Keratinocyte (primary cell): ENCODE results near the gene KIAA1958. TPM values are rescaled to one million over a fixed set of nuclear protein-coding genes. Genes with fewer than 3 reads are reported as not detected.

Experiments
- DNase-seq: peaks from one replicate; pipeline ENCODE4 v3.0.0-alpha.2; 2011; ENCODE audit warnings: low read depth, missing footprints, low spot score
- FAIRE-seq: peaks from 2 replicates; lab custom pipeline; 2011; peaks lifted over from hg19 to GRCh38; lab: Jason Lieb, UNC
- H2AFZ ChIP-seq: 2 replicates; pipeline ENCODE4 v1.6.0; 2012; ENCODE audit warnings: low read length, control low read depth, inconsistent platforms; ENCODE audit not compliant: control insufficient read depth
- H3K27ac ChIP-seq: 2 replicates; pipeline ENCODE4 v1.5.1; 2011; ENCODE audit warnings: low read length; ENCODE audit not compliant: control insufficient read depth, insufficient read depth
- H3K27me3 ChIP-seq: 3 replicates; pipeline ENCODE4 v1.6.0; 2011; ENCODE audit warnings: low read length; ENCODE audit not compliant: control insufficient read depth, insufficient read depth; ENCODE audit errors: extremely low read depth
- H3K36me3 ChIP-seq, 2 experiments: 2 replicates in 1 of 2; 3 replicates in 1 of 2; pipeline ENCODE4 v1.5.1; 2011; ENCODE audit warnings: low read length in 2 of 2, mild to moderate bottlenecking in 1 of 2; ENCODE audit not compliant: control insufficient read depth in 2 of 2, insufficient read depth in 2 of 2; ENCODE audit errors: extremely low read depth in 1 of 2
- H3K4me1 ChIP-seq: 3 replicates; pipeline ENCODE4 v1.5.1; 2011; ENCODE audit warnings: low read length; ENCODE audit not compliant: control insufficient read depth, insufficient read depth; ENCODE audit errors: extremely low read depth
- H3K4me2 ChIP-seq: 3 replicates; pipeline ENCODE4 v1.6.0; 2011; ENCODE audit warnings: low read depth, low read length; ENCODE audit not compliant: control insufficient read depth, insufficient read depth; ENCODE audit errors: extremely low read depth
- H3K4me3 ChIP-seq, 3 experiments: fragments of 200-600 bp in 1 of 3; sonication (generic) in 1 of 3; 2 replicates in 2 of 3; 3 replicates in 1 of 3; pipeline ENCODE4 v1.5.1; 2011 to 2016; ENCODE audit warnings: low read length in 3 of 3, mild to moderate bottlenecking in 3 of 3, control low read depth in 2 of 3, inconsistent platforms in 1 of 3, low read depth in 1 of 3, mixed read lengths in 1 of 3, mixed run types in 1 of 3, moderate library complexity in 1 of 3; ENCODE audit not compliant: control insufficient read depth in 2 of 3, insufficient read depth in 2 of 3; ENCODE audit errors: extremely low read depth in 1 of 3
- H3K79me2 ChIP-seq: 2 replicates; pipeline ENCODE4 v1.6.0; 2012; ENCODE audit warnings: low read length; ENCODE audit not compliant: control insufficient read depth, insufficient read depth
- H3K9ac ChIP-seq: 3 replicates; pipeline ENCODE4 v1.6.0; 2011; ENCODE audit warnings: low read length; ENCODE audit not compliant: control insufficient read depth, insufficient read depth; ENCODE audit errors: extremely low read depth
- H3K9me1 ChIP-seq: 3 replicates; pipeline ENCODE4 v1.6.0; 2011; ENCODE audit warnings: low read length; ENCODE audit not compliant: control insufficient read depth, insufficient read depth; ENCODE audit errors: extremely low read depth
- H3K9me3 ChIP-seq: 2 replicates; pipeline ENCODE4 v1.5.1; 2012; ENCODE audit warnings: low read depth, low read length; ENCODE audit not compliant: control insufficient read depth
- H4K20me1 ChIP-seq: 3 replicates; pipeline ENCODE4 v1.6.0; 2011; ENCODE audit warnings: low read length; ENCODE audit not compliant: control insufficient read depth, insufficient read depth; ENCODE audit errors: extremely low read depth
- CTCF ChIP-seq, 3 experiments: IDR thresholded peaks in 1 of 3; conservative IDR thresholded peaks in 1 of 3; optimal IDR thresholded peaks in 1 of 3; 2 replicates in 2 of 3; 3 replicates in 1 of 3; pipeline versions ENCODE3 to v1.5.1; 2011; ENCODE audit warnings: low read length in 3 of 3, mild to moderate bottlenecking in 3 of 3, moderate library complexity in 2 of 3, control low read depth in 1 of 3, inconsistent platforms in 1 of 3; ENCODE audit not compliant: insufficient read depth in 2 of 3; ENCODE audit errors: extremely low read depth in 1 of 3
- EZH2 ChIP-seq: IDR thresholded peaks from one replicate; pipeline ENCODE4 v1.6.1; 2012; ENCODE audit warnings: inconsistent platforms, mild to moderate bottlenecking, low read length, moderate library complexity
- dilution Hi-C: fragments of 300-500 bp; cut with MboI; formaldehyde crosslinking; loops from one replicate; pipeline ENCODE4 v1.7.0; 2020; ENCODE audit warnings: low sequenced_read_pairs; ENCODE audit not compliant: extremely low pct_ligation_motif_present
- polyA plus RNA-seq, 5 experiments: library from polyadenylated mRNA; depleted of rRNA in 3 of 5; stranded (reverse) in 3 of 5; stranded (forward) in 1 of 5; unstranded in 1 of 5; fragments of >200 nt; gene quantifications; 1 replicate in 1 of 5; 2 replicates in 3 of 5; 3 replicates in 1 of 5; pipeline versions ENCODE4 v1.2.1 to v1.2.3, GENCODE V29; 2011 to 2012; ENCODE audit warnings: missing spikeins in 2 of 5, low read depth in 1 of 5, low replicate concordance in 1 of 5

Gene KIAA1958
- polyA plus RNA-seq, 1 donor (not counting 4 experiments of a cell fraction or from before 2014, with no cell fraction given), result 0.84 TPM

DNA sequence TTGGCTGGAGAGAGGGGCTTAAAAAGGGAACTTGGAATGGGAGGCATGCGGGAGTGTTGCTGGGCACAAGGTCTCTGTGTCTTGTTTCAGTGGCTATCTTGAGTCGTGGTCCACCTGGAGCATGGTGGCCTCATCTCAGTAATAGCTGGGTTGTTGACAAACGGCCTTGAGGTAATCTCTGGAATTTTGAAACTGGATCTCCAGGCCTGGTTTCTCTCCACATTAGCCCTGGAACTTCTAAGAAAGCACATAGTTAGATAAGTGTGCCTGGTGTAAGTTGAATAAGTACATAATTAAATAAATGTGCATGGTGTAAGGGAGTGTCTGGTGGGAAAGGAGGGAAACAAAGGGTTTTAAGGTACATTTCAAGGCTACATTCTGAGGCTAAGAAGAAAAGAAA lies 169.0 kb downstream of the KIAA1958 start:
- H3K27ac ChIP-seq, result no peak overlapping the region
- H3K27me3 ChIP-seq, result no peaks in the 10 kb centered on the region
- DNase-seq (no peak), FAIRE-seq (no peak)
- H3K9me3 ChIP-seq, result no peaks in the 10 kb centered on the region
- H4K20me1 ChIP-seq, result no peaks in the 10 kb centered on the region
- TF ChIP-seq CTCF (optimal IDR thresholded peaks at IDR 0.05 in 1 of 3, IDR thresholded peaks at IDR 0.05 in 1 of 3, conservative IDR thresholded peaks at IDR 0.05 in 1 of 3; ENCODE audit: extremely low read depth in 1 of 3, insufficient read depth in 2 of 3, low read length in 3 of 3) (no peak), EZH2 (no peak)
- no peaks in the 10 kb centered on the region for H3K79me2 ChIP-seq
- no peak overlapping the region for H3K4me2 ChIP-seq
- no peaks in the 10 kb centered on the region for H3K4me1 ChIP-seq
- no peaks in the 10 kb centered on the region for H3K9me1 ChIP-seq
- no peaks in the 10 kb centered on the region for H3K36me3 ChIP-seq
- H3K9ac ChIP-seq, result no peak overlapping the region
- dilution Hi-C loops, result no loop called here
- H2AFZ ChIP-seq, result no peak overlapping the region
- no peak overlapping the region for H3K4me3 ChIP-seq

GRCh38 chr9:112659906-112660305 lies 173.3 kb downstream of the KIAA1958 start:
- H3K9ac ChIP-seq, result no peak overlapping the region
- no peak overlapping the region for H3K4me3 ChIP-seq
- no peak overlapping the region for H2AFZ ChIP-seq
- DNase-seq, result no peak
- no peaks in the 10 kb centered on the region for H3K4me1 ChIP-seq
- dilution Hi-C loops, result no loop called here
- H3K4me2 ChIP-seq, result no peak overlapping the region
- FAIRE-seq, result no peak
- H3K9me3 ChIP-seq, result no peaks in the 10 kb centered on the region
- TF ChIP-seq CTCF (optimal IDR thresholded peaks at IDR 0.05 in 1 of 3, IDR thresholded peaks at IDR 0.05 in 1 of 3, conservative IDR thresholded peaks at IDR 0.05 in 1 of 3; ENCODE audit: extremely low read depth in 1 of 3, insufficient read depth in 2 of 3, low read length in 3 of 3) (no peak), EZH2 (no peak)
- H3K27me3 ChIP-seq, result no peaks in the 10 kb centered on the region
- H3K79me2 ChIP-seq, result no peaks in the 10 kb centered on the region
- no peaks in the 10 kb centered on the region for H3K36me3 ChIP-seq
- H3K27ac ChIP-seq, result no peak overlapping the region
- no peaks in the 10 kb centered on the region for H3K9me1 ChIP-seq
- H4K20me1 ChIP-seq, result no peaks in the 10 kb centered on the region
